A673 (cell line): Measurements from ENCODE around the gene HJURP. TPM values are rescaled to one million over a fixed set of nuclear protein-coding genes. Genes with fewer than 3 reads are reported as not detected.

Experiments
- BruUV-seq: library from RNA; stranded (reverse); fragments of 400-500 nt; replicated peaks from 2 replicates; lab custom pipeline; 2021; lab: Mats Ljungman, UMichigan
- CTCF ChIA-PET: fragments of 300-600 bp; sonication (Branson Sonifier 250); formaldehyde crosslinking; loops from one replicate; lab custom pipeline; 2022; ENCODE audit warnings: antibody characterized with exemption; lab: Charles Lee
- POLR2A ChIA-PET: fragments of 300-600 bp; sonication (Branson Sonifier 250); formaldehyde crosslinking; loops from one replicate; lab custom pipeline; 2022; ENCODE audit warnings: antibody characterized with exemption; ENCODE audit not compliant: low non-redundant PET; lab: Charles Lee
- DNase-seq: peaks from one replicate; pipeline ENCODE4 v3.0.0-alpha.2; 2015; ENCODE audit warnings: low spot score
- H3K27ac ChIP-seq: fragments of 200-600 bp; sonication (generic); 2 replicates; pipeline ENCODE4 v1.5.1; 2016; ENCODE audit warnings: mixed run types, low read depth, mild to moderate bottlenecking, mixed read lengths, antibody characterized with exemption, low read length; ENCODE audit not compliant: poor library complexity, severe bottlenecking
- H3K27me3 ChIP-seq: fragments of 200-600 bp; sonication (generic); replicated peaks from 2 replicates; pipeline ENCODE4 v1.6.1; 2017; ENCODE audit warnings: mixed run types, low read depth, mild to moderate bottlenecking, mixed read lengths, antibody characterized with exemption, low read length; ENCODE audit not compliant: insufficient read depth, poor library complexity
- H3K36me3 ChIP-seq: fragments of 200-600 bp; sonication (generic); 2 replicates; pipeline ENCODE4 v1.6.1; 2016; ENCODE audit warnings: mixed run types, mild to moderate bottlenecking, mixed read lengths, antibody characterized with exemption, low read length; ENCODE audit not compliant: insufficient read depth, poor library complexity, severe bottlenecking
- H3K4me1 ChIP-seq: fragments of 200-600 bp; sonication (generic); 2 replicates; pipeline ENCODE4 v1.6.1; 2017; ENCODE audit warnings: mixed run types, mild to moderate bottlenecking, mixed read lengths, antibody characterized with exemption, low read length; ENCODE audit not compliant: insufficient read depth, poor library complexity, severe bottlenecking
- H3K4me3 ChIP-seq: fragments of 200-600 bp; sonication (generic); 2 replicates; pipeline ENCODE4 v1.5.1; 2016; ENCODE audit warnings: low read depth, mixed run types, mild to moderate bottlenecking, mixed read lengths, low read length; ENCODE audit not compliant: poor library complexity, severe bottlenecking
- H3K9me3 ChIP-seq: fragments of 200-600 bp; sonication (generic); 2 replicates; pipeline ENCODE4 v1.6.1; 2016; ENCODE audit warnings: mixed run types, low read depth, mild to moderate bottlenecking, mixed read lengths, antibody characterized with exemption, low read length; ENCODE audit not compliant: poor library complexity, severe bottlenecking
- CTCF ChIP-seq: fragments of 300-800, 200-600 bp; sonication (generic); conservative IDR thresholded peaks from 2 replicates; pipeline ENCODE4 v1.5.1; 2017; ENCODE audit warnings: low read depth, mild to moderate bottlenecking, antibody characterized with exemption, low read length, moderate library complexity, mixed read lengths
- EZH2 ChIP-seq: fragments of 200-600 bp; sonication (generic); IDR thresholded peaks from 2 replicates; pipeline ENCODE4 v1.6.1; 2017; ENCODE audit warnings: borderline replicate concordance, low read depth, mild to moderate bottlenecking, mixed read lengths, antibody characterized with exemption, low read length; ENCODE audit not compliant: poor library complexity, severe bottlenecking
- intact Hi-C: fragments of 100-400 bp; cut with micrococcal nuclease; formaldehyde crosslinking; loops from one replicate; pipeline ENCODE4 v1.10.0; 2022; ENCODE audit not compliant: unreplicated experiment
- total RNA-seq: library from RNA; stranded (reverse); gene quantifications from 2 replicates; pipeline ENCODE4 v1.2.3, GENCODE V29; 2021

Gene HJURP
- total RNA-seq, 1 experiment from 2014 or later = 103 TPM

GRCh38 chr2:233844836-233845235 lies 9.5 kb downstream of the HJURP start:
- TF ChIP-seq CTCF (no peak), EZH2 (no peak)
- Histone ChIP-seq H3K4me3 (no peak overlapping the region), H3K27ac (no peak overlapping the region), H3K36me3 (peaks cover 100% of the 10 kb centered on the region), H3K4me1 (no peaks in the 10 kb centered on the region), H3K9me3 (no peaks in the 10 kb centered on the region), H3K27me3 (no peaks in the 10 kb centered on the region)
- POLR2A ChIA-PET = no interaction called here
- intact Hi-C loops = no loop called here
- BruUV-seq = no TSS peak
- CTCF ChIA-PET = no interaction called here
- no peak for DNase-seq

GRCh38 chr2:233844064-233844807 lies 10.1 kb downstream of the HJURP start:
- ChIA-PET POLR2A (no interaction called here), CTCF (no interaction called here)
- H3K4me3 ChIP-seq = no peak overlapping the region
- no peak for TF ChIP-seq CTCF
- TF ChIP-seq EZH2 = no peak
- no peaks in the 10 kb centered on the region for H3K9me3 ChIP-seq
- peaks cover 100% of the 10 kb centered on the region for H3K36me3 ChIP-seq
- no peaks in the 10 kb centered on the region for H3K27me3 ChIP-seq
- H3K27ac ChIP-seq = no peak overlapping the region
- no peaks in the 10 kb centered on the region for H3K4me1 ChIP-seq
- no TSS peak for BruUV-seq
- intact Hi-C loops = no loop called here
- DNase-seq = no peak

GRCh38 chr2:233841183-233841582 lies 13.2 kb downstream of the HJURP start:
- no peaks in the 10 kb centered on the region for H3K4me1 ChIP-seq
- intact Hi-C loops = no loop called here
- ChIA-PET CTCF (no interaction called here), POLR2A (no interaction called here)
- H3K27ac ChIP-seq = no peak overlapping the region
- TF ChIP-seq EZH2 (no peak), CTCF (no peak)
- H3K9me3 ChIP-seq = no peaks in the 10 kb centered on the region
- H3K36me3 ChIP-seq = peaks cover 100% of the 10 kb centered on the region
- no peaks in the 10 kb centered on the region for H3K27me3 ChIP-seq
- no peak overlapping the region for H3K4me3 ChIP-seq
- DNase-seq = no peak
- BruUV-seq = TSS peak; percentile 33
